Fibroblast of lung (primary cell): ENCODE results near the gene UQCRQ.

Experiments
- CTCF ChIP-seq, 2 donors: IDR thresholded peaks in 1 of 2; conservative IDR thresholded peaks in 1 of 2; 1 replicate in 1 of 2; 2 replicates in 1 of 2; pipeline ENCODE4 v1.5.1; 2011 to 2012; ENCODE audit warnings: low read length in 2 of 2, control low read depth in 1 of 2, inconsistent platforms in 1 of 2, low read depth in 1 of 2, mild to moderate bottlenecking in 1 of 2
- EZH2 ChIP-seq: IDR thresholded peaks from 2 replicates; pipeline ENCODE4 v1.5.1; 2012; ENCODE audit warnings: low read length, control low read depth, mild to moderate bottlenecking; ENCODE audit errors: missing control alignments

GRCh38 chr5:132915681-132916080 is 49.2 kb downstream of the UQCRQ start:
- TF ChIP-seq CTCF (conservative IDR thresholded peaks at IDR 0.05 in 1 of 2, IDR thresholded peaks at IDR 0.05 in 1 of 2; ENCODE audit: low read depth in 1 of 2, low read length in 2 of 2) = no peak
- no peak for TF ChIP-seq EZH2
